LNCAP (cell line): ENCODE data around the gene PGF.

Experiments used
- TF ChIP-seq, protein P1 (sequence below): fragments of 450-650 bp; IDR thresholded peaks from 2 replicates; pipeline ENCODE4 v1.5.1; 2017; ENCODE audit warnings: mild to moderate bottlenecking

PGF gene

DNA sequence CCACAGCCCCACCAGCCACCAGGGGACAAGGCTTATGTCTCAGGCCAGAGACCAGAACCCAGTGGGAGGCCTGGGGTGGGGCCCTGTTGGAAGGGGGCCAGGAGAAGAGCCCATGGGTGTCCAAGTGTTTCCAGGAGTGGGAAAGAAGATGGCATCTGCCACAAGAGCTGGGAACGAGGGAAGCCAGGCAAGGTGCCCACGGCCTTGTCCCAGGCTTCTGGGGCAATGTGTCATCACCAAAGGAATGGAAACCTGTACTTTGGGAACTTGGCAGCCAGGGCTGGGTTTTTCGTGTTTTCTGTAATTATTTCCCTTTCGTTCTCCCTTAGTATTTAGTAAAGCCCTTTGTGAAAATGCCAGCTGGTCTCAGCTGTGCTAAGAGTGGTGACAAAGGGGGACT, 5.3 kb upstream of the PGF start:
- TF ChIP-seq, protein P1, sequence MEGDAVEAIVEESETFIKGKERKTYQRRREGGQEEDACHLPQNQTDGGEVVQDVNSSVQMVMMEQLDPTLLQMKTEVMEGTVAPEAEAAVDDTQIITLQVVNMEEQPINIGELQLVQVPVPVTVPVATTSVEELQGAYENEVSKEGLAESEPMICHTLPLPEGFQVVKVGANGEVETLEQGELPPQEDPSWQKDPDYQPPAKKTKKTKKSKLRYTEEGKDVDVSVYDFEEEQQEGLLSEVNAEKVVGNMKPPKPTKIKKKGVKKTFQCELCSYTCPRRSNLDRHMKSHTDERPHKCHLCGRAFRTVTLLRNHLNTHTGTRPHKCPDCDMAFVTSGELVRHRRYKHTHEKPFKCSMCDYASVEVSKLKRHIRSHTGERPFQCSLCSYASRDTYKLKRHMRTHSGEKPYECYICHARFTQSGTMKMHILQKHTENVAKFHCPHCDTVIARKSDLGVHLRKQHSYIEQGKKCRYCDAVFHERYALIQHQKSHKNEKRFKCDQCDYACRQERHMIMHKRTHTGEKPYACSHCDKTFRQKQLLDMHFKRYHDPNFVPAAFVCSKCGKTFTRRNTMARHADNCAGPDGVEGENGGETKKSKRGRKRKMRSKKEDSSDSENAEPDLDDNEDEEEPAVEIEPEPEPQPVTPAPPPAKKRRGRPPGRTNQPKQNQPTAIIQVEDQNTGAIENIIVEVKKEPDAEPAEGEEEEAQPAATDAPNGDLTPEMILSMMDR = no peak

DNA sequence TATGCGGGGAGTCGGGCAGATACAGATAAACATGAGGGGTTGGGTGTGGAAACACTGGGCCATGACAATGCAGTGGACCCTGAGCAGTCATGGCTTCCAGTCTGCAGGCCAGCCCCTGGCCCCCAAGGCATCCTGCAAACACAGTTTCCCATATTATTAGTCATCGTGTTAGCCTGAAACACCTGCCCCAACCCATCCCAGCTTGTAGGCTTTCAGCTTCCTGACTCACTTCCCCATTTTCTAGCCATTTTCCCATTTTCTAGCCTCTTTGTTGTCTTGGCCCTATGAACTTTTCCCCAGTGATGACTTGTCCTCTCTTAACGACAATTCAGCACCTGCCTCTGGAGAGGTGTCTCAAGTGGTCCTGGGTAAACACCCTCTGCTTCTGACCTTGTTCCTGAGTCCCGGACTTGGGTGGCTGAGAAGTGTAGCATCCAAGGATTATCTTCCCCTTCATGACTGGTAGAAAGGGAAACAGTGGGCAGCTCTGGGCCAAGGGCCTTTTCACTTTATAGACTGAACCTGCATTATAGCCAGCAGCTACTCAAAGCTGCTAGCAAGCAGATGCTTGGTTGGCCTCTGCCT, 4.3 kb upstream of the PGF start:
- TF ChIP-seq, protein P1 = no peak

DNA sequence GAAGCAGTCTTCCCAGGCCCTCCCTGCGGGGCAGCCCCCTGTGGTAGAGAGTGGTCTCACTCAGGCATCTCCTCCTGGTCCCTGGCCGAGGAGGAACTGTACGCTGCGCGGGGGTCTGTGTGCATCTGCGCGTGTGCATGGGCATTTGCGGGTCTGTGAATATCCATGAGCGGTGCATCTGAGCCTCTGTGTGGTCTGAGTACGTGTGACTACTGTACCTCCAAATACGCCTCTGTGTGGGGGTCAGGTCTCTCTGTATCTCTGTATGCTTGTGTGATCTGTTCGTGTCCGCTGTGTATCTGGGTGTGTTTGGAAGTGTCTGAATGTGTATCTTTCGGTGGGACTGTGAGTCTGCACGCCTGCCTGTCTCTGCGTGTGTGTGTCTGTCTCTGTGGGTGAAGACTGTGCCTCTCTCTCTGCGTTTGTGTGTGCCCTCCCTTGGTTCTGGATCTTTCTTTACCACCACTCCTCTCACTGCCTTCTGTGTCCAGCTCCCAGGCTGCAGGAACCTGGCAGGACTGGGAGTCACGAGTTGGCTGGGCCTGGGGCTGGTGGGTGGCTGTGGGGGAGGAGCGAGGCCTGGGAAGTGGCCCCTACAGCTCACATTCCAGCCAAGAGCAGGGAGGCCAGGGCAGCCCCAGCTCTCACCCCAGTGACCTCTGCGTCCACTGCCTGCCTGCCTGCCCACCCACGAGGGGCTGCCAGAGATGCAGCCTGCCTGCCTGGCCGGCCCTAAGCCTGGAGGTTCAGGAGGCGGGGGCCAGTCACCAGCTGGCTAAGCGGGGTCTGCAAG, 1.1 kb upstream of the PGF start:
- TF ChIP-seq, protein P1 = no peak

DNA sequence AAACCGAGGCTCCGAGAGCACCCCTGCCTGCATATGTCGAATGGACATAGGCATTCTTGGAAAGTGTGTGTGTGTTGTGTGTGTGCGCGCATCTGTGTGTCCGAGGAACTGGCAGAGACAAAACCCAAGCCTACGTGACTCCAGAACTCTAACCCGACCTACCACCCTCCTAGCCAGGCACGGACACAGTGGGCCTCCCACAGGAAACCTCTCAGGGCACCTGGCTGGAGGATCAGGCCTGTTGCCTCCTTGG, 556 bp upstream of the PGF start:
- TF ChIP-seq, protein P1 = no peak

DNA sequence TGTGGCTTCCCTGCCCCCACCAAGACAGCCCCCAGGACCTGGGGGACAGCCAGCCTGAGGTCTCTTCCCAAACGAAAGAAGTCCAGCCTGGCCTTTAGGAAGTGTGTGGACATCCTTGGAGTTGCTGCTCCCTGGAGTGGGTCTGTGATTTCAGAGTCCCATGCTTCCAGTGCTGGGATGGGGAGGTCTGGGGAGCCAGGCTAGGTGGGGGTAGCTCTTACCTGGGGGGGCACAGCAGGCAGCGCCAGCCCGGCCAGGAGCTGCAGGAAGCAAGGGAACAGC, 509 bp downstream of the PGF start:
- TF ChIP-seq, protein P1 = no peak

DNA sequence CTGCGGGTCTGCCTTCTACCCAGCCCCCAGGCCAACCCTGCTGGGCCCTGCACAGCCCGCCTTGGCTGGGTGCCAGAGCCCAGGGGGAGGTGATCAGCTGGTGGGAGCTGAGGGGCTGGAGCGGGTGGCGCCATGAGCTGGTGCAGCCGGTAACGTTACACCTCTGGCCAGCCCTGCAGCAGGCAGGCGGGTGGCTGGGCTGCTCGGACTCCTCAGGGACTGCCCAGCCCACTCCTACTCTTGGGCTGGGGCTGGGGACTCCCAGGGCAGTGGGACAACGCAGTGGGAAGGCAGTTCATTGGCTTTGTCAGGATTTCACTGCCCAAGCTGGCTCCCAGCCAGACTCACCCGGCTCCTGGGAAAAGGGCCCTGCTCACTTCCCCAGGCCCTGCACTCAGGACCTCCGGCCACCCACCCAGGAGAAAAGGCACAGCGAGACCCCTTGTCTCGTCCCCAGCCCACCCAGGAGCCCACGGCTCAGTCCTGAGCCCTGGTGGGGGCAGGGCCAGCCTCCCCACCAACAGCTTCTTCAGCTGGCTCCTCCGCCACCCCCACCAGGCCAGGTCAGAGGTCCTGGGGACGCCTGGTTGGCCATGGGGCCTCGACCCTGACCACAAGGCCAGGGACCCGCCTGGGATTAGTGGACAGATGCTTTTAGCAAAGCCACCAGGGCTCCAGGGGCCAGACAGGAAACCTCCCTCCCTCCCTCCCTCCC, 1.0 kb downstream of the PGF start:
- TF ChIP-seq, protein P1 = no peak

DNA sequence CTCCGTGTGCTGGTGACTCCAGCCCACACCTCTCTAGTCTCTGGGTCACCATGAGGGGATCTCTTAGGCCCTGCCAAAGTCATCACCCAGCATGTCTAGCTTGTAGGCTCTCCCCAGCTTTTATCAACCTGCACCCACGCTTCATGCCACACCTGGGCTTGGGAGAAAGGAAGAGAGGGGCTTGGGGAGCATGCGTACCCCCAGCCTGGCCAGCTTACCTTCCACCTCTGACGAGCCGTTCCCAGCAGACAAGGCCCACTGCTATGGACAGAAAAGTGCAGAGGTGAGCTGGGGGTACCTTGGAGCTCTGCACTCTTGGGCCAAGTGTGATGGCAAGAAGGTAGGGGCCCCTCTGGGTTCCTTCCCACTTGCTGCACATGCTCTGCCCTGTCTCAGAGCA, 1.7 kb downstream of the PGF start:
- TF ChIP-seq, protein P1 = no peak
